Measurements from ENCODE around the gene TPST2.

DNA sequence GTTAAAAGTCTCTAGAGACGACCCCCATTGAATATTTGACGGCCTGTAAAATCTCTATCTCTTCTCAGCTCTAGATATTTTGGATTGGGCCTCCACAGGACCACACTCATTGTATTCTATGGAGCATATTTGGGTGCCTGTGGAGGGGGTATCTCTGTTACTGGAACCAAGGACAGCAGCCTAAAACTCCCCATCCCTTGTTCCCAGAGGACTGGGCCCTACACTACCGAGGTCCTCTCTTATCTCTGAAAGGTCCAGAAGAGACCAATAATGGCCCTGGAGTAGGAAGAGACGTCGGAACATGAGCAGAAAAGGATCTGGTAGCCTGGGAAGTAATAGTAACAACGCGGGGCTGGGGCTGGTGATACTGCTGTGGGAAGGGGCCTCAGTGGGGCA lies 106.9 kb downstream of the TPST2 start:
- TF ChIP-seq, protein P1, sequence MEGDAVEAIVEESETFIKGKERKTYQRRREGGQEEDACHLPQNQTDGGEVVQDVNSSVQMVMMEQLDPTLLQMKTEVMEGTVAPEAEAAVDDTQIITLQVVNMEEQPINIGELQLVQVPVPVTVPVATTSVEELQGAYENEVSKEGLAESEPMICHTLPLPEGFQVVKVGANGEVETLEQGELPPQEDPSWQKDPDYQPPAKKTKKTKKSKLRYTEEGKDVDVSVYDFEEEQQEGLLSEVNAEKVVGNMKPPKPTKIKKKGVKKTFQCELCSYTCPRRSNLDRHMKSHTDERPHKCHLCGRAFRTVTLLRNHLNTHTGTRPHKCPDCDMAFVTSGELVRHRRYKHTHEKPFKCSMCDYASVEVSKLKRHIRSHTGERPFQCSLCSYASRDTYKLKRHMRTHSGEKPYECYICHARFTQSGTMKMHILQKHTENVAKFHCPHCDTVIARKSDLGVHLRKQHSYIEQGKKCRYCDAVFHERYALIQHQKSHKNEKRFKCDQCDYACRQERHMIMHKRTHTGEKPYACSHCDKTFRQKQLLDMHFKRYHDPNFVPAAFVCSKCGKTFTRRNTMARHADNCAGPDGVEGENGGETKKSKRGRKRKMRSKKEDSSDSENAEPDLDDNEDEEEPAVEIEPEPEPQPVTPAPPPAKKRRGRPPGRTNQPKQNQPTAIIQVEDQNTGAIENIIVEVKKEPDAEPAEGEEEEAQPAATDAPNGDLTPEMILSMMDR (IDR thresholded peaks at IDR 0.05; ENCODE audit: low read length) = no peak
- TF ChIP-seq EZH2phosphoT487 (IDR thresholded peaks at IDR 0.05; ENCODE audit: low read length) = no peak
